Measurements from ENCODE around the gene RBM5. TPM values are rescaled to one million over a fixed set of nuclear protein-coding genes. Genes with fewer than 3 reads are reported as not detected.

RBM5 gene
- polyA plus RNA-seq, 1 of the 3 experiments (the other 2 are of a cell fraction): 113 TPM

DNA sequence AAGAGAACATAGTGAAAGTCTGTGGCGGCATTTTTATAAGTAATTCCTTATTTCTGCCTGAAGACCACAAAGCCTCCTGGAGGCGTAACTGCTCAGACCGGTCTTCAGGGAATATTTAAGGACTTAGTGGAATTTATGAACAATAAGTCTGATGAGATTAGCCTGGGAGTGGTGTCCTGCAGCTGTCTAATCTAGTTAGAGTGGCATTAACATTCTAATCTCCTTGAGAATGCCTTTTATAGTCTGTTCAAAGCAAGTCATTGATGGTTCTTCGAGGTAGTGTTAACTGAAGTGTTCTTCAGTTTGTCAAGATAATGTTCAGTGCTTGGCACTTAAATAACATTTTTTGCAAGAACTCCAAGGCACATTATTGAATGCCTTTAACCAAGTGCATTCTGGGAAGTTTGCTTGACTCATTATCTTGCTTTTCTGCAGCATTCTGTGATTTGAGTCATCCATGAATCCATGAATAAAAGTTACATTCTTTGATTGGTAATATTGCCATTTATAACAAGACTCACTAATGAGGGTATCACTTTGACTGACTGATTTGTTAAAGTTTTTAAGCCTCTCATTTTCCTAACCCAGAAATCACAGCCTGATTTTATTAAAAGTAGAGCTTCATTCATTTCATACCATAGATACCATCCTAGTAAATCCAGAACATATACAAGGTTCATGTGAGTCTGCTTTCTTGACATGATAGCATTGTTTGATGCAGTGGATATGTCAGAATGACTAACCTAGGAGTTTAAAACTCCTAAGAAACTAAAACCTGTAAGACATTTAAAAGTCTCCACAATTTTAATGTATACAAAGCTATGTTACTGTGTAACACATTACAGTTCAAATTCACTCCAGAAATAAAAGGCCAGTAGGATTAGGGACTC, 12.5 kb downstream of the RBM5 start:
- H3K4me3 ChIP-seq (ENCODE audit: low read depth in 2 of 2, low read length in 1 of 2): no peak overlapping the region
- no peak overlapping the region for H3K9ac ChIP-seq
- H2AFZ ChIP-seq (ENCODE audit: low read depth): no peak overlapping the region
- H3K27ac ChIP-seq (ENCODE audit: low read depth in 2 of 2, low read length in 1 of 2): peak overlapping the region in 1 of 2 experiments; percentile 23; a peak in 1 of 4 replicates
- CTCF ChIA-PET: interaction anchor here (0.6 to 2.1 kb wide), 8 partner anchors 12 to 1334 kb away, joined by 3 to 6 read pairs (median 4); partner anchors contain the start of gene RBM5
- H3K4me1 ChIP-seq (ENCODE audit: control insufficient read depth in 1 of 2, insufficient read depth in 2 of 2, low read depth in 1 of 2, low read length in 1 of 2): peaks cover 0 to 7% of the 10 kb centered on the region in 2 experiments; a peak in 1 of 4 replicates
- no peak overlapping the region for H3K4me2 ChIP-seq
- H3K79me2 ChIP-seq (ENCODE audit: insufficient read depth): peaks cover 40% of the 10 kb centered on the region
- 81% methylated on average over 4 of the region's 4 CpGs for WGBS (ENCODE audit: low lambda C conversion rate)
- H4K20me1 ChIP-seq (ENCODE audit: insufficient read depth): peaks cover 44% of the 10 kb centered on the region
- peaks cover 82 to 88% of the 10 kb centered on the region in 2 experiments for H3K36me3 ChIP-seq (replicated peaks in 1 of 2; ENCODE audit: control insufficient read depth in 1 of 2, insufficient read depth in 2 of 2, low read length in 1 of 2)
- no peaks in the 10 kb centered on the region for H3K9me3 ChIP-seq
- DNase-seq: no peak
- POLR2A ChIA-PET: interaction anchor here (1.0 kb wide), 1 partner anchor 12 kb away, joined by 3 read pairs; the partner anchor contains the start of gene RBM5
- H3K9me2 ChIP-seq: no peaks in the 10 kb centered on the region
- TF ChIP-seq TEAD4 (IDR thresholded peaks at IDR 0.05; ENCODE audit: borderline replicate concordance, insufficient read depth) (no peak), RCOR1 (IDR thresholded peaks at IDR 0.05; ENCODE audit: low read length) (no peak), USF1 (IDR thresholded peaks at IDR 0.05; ENCODE audit: borderline replicate concordance, low read depth) (no peak), RAD21 (IDR thresholded peaks at IDR 0.05; ENCODE audit: low read length) (no peak), FOXJ3 (CRISPR knock-in tag; IDR thresholded peaks at IDR 0.05) (no peak), MEF2A (IDR thresholded peaks at IDR 0.05; ENCODE audit: borderline replicate concordance, low read depth) (no peak), TAF1 (IDR thresholded peaks at IDR 0.05; ENCODE audit: borderline replicate concordance, low read depth, low read length) (no peak), ELF1 (IDR thresholded peaks at IDR 0.05) (no peak), YY1 (IDR thresholded peaks at IDR 0.05; ENCODE audit: low read depth) (no peak), TCF12 (IDR thresholded peaks at IDR 0.05) (no peak), SIN3A (IDR thresholded peaks at IDR 0.05; ENCODE audit: borderline replicate concordance, low read depth, low read length) (no peak)
- TF ChIP-seq, protein P1, sequence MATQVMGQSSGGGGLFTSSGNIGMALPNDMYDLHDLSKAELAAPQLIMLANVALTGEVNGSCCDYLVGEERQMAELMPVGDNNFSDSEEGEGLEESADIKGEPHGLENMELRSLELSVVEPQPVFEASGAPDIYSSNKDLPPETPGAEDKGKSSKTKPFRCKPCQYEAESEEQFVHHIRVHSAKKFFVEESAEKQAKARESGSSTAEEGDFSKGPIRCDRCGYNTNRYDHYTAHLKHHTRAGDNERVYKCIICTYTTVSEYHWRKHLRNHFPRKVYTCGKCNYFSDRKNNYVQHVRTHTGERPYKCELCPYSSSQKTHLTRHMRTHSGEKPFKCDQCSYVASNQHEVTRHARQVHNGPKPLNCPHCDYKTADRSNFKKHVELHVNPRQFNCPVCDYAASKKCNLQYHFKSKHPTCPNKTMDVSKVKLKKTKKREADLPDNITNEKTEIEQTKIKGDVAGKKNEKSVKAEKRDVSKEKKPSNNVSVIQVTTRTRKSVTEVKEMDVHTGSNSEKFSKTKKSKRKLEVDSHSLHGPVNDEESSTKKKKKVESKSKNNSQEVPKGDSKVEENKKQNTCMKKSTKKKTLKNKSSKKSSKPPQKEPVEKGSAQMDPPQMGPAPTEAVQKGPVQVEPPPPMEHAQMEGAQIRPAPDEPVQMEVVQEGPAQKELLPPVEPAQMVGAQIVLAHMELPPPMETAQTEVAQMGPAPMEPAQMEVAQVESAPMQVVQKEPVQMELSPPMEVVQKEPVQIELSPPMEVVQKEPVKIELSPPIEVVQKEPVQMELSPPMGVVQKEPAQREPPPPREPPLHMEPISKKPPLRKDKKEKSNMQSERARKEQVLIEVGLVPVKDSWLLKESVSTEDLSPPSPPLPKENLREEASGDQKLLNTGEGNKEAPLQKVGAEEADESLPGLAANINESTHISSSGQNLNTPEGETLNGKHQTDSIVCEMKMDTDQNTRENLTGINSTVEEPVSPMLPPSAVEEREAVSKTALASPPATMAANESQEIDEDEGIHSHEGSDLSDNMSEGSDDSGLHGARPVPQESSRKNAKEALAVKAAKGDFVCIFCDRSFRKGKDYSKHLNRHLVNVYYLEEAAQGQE (IDR thresholded peaks at IDR 0.05; ENCODE audit: low read depth, low read length): no peak
- TF ChIP-seq, protein P2, sequence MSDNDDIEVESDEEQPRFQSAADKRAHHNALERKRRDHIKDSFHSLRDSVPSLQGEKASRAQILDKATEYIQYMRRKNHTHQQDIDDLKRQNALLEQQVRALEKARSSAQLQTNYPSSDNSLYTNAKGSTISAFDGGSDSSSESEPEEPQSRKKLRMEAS (IDR thresholded peaks at IDR 0.05; ENCODE audit: low read depth): no peak
- no peaks in the 10 kb centered on the region for H3K27me3 ChIP-seq (ENCODE audit: insufficient read depth)
- peaks cover 33% of the 10 kb centered on the region for H3F3A ChIP-seq (replicated peaks; ENCODE audit: insufficient read depth)
